ENCODE measurements around the gene UBA52. TPM values are rescaled to one million over a fixed set of nuclear protein-coding genes. Genes with fewer than 3 reads are reported as not detected.

UBA52 gene
- polyA plus RNA-seq, 1 of the 3 experiments (the other 2 are of a cell fraction): 2,690 TPM

DNA sequence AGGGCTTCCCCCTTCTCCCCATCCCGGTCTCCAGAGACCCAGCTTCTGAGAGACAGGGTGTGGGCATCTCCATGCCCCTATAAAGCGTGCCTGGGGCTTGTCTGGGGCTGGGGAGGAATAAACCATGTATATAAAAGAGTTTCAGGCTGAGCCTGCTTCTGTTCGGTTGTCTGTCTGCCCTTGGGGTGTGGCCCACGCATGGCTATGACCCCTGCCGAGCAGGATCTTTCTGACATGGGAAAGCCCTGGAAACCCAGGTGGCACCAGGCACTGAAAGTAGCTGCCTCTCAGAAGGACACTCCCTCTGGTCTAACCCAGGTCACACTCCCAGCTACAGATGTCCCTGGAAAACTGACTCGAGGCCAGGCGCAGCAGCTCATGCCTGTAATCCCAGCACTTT lies 49.2 kb downstream of the UBA52 start:
- Histone ChIP-seq H4K20me1 (ENCODE audit: insufficient read depth) (no peaks in the 10 kb centered on the region), H3K27ac (ENCODE audit: low read depth in 2 of 2, low read length in 1 of 2) (no peak overlapping the region), H3K4me1 (ENCODE audit: control insufficient read depth in 1 of 2, insufficient read depth in 2 of 2, low read depth in 1 of 2, low read length in 1 of 2) (no peaks in the 10 kb centered on the region), H3K9ac (no peak overlapping the region), H3F3A (replicated peaks; ENCODE audit: insufficient read depth) (no peaks in the 10 kb centered on the region), H3K4me3 (ENCODE audit: low read depth in 2 of 2, low read length in 1 of 2) (no peak overlapping the region), H3K79me2 (ENCODE audit: insufficient read depth) (no peaks in the 10 kb centered on the region), H3K9me3 (no peaks in the 10 kb centered on the region), H2AFZ (ENCODE audit: low read depth) (no peak overlapping the region), H3K27me3 (ENCODE audit: insufficient read depth) (no peaks in the 10 kb centered on the region), H3K4me2 (no peak overlapping the region), H3K9me2 (no peaks in the 10 kb centered on the region), H3K36me3 (replicated peaks in 1 of 2; ENCODE audit: control insufficient read depth in 1 of 2, insufficient read depth in 2 of 2, low read length in 1 of 2) (no peaks in the 10 kb centered on the region)
- no peak for DNase-seq
- POLR2A ChIA-PET: no interaction called here
- 81% methylated on average over 7 of the region's 7 CpGs for WGBS (ENCODE audit: low lambda C conversion rate)
- TF ChIP-seq, protein P1, sequence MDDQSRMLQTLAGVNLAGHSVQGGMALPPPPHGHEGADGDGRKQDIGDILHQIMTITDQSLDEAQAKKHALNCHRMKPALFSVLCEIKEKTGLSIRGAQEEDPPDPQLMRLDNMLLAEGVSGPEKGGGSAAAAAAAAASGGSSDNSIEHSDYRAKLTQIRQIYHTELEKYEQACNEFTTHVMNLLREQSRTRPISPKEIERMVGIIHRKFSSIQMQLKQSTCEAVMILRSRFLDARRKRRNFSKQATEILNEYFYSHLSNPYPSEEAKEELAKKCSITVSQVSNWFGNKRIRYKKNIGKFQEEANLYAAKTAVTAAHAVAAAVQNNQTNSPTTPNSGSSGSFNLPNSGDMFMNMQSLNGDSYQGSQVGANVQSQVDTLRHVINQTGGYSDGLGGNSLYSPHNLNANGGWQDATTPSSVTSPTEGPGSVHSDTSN (IDR thresholded peaks at IDR 0.05): no peak
- TF ChIP-seq, protein P2, sequence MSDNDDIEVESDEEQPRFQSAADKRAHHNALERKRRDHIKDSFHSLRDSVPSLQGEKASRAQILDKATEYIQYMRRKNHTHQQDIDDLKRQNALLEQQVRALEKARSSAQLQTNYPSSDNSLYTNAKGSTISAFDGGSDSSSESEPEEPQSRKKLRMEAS (IDR thresholded peaks at IDR 0.05; ENCODE audit: low read depth): no peak
- TF ChIP-seq, protein P3, sequence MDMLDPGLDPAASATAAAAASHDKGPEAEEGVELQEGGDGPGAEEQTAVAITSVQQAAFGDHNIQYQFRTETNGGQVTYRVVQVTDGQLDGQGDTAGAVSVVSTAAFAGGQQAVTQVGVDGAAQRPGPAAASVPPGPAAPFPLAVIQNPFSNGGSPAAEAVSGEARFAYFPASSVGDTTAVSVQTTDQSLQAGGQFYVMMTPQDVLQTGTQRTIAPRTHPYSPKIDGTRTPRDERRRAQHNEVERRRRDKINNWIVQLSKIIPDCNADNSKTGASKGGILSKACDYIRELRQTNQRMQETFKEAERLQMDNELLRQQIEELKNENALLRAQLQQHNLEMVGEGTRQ (IDR thresholded peaks at IDR 0.05; ENCODE audit: borderline replicate concordance, low read depth, low read length): no peak
- TF ChIP-seq RXRA (IDR thresholded peaks at IDR 0.05; ENCODE audit: borderline replicate concordance, low read depth) (no peak), FOXM1 (IDR thresholded peaks at IDR 0.05; ENCODE audit: low read depth) (no peak), NFIC (IDR thresholded peaks at IDR 0.05; ENCODE audit: borderline replicate concordance) (no peak), EZH2phosphoT487 (IDR thresholded peaks at IDR 0.05; ENCODE audit: borderline replicate concordance, low read depth) (no peak), MEF2A (IDR thresholded peaks at IDR 0.05; ENCODE audit: borderline replicate concordance, low read depth) (no peak), NRF1 (IDR thresholded peaks at IDR 0.05; ENCODE audit: low read depth, low read length) (no peak), GABPA (IDR thresholded peaks at IDR 0.05; ENCODE audit: low read depth) (no peak), TEAD4 (IDR thresholded peaks at IDR 0.05; ENCODE audit: borderline replicate concordance, insufficient read depth) (no peak), JUND (IDR thresholded peaks at IDR 0.05) (no peak)
- TF ChIP-seq, protein P4, sequence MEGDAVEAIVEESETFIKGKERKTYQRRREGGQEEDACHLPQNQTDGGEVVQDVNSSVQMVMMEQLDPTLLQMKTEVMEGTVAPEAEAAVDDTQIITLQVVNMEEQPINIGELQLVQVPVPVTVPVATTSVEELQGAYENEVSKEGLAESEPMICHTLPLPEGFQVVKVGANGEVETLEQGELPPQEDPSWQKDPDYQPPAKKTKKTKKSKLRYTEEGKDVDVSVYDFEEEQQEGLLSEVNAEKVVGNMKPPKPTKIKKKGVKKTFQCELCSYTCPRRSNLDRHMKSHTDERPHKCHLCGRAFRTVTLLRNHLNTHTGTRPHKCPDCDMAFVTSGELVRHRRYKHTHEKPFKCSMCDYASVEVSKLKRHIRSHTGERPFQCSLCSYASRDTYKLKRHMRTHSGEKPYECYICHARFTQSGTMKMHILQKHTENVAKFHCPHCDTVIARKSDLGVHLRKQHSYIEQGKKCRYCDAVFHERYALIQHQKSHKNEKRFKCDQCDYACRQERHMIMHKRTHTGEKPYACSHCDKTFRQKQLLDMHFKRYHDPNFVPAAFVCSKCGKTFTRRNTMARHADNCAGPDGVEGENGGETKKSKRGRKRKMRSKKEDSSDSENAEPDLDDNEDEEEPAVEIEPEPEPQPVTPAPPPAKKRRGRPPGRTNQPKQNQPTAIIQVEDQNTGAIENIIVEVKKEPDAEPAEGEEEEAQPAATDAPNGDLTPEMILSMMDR (IDR thresholded peaks at IDR 0.05): no peak
- CTCF ChIA-PET: interaction anchor here (0.6 to 1.2 kb wide), 3 partner anchors 14 to 46 kb away, joined by 3 to 4 read pairs (median 3); no protein-coding TSS in a partner anchor

DNA sequence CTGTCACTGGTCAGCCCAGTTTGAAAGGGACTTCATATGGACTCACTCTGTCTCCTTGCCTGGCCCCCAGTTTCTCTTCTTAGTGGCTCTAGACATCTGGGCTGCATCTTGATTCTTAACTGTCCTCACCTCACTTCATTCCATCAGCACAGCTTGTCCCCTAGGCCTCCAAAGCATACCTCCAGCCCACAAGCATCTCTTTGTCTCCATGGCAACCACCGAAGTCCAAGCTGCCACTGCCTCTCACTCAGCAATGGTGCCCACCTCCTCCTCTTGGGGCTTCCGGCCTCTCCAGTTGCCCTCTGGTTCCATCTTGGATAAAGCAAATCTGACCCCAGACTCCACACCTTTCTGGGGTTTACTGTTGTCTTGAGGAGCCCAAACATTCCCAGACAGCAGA lies 55.2 kb downstream of the UBA52 start:
- Histone ChIP-seq H3K27me3 (ENCODE audit: insufficient read depth) (no peaks in the 10 kb centered on the region), H3K79me2 (ENCODE audit: insufficient read depth) (no peaks in the 10 kb centered on the region), H3K27ac (ENCODE audit: low read depth in 2 of 2, low read length in 1 of 2) (no peak overlapping the region), H3K9ac (no peak overlapping the region), H4K20me1 (ENCODE audit: insufficient read depth) (no peaks in the 10 kb centered on the region), H3K9me2 (no peaks in the 10 kb centered on the region), H3K36me3 (replicated peaks in 1 of 2; ENCODE audit: control insufficient read depth in 1 of 2, insufficient read depth in 2 of 2, low read length in 1 of 2) (no peaks in the 10 kb centered on the region), H2AFZ (ENCODE audit: low read depth) (no peak overlapping the region), H3K9me3 (no peaks in the 10 kb centered on the region), H3K4me1 (ENCODE audit: control insufficient read depth in 1 of 2, insufficient read depth in 2 of 2, low read depth in 1 of 2, low read length in 1 of 2) (peaks cover 0 to 7% of the 10 kb centered on the region in 2 experiments; a peak in 1 of 4 replicates), H3F3A (replicated peaks; ENCODE audit: insufficient read depth) (no peaks in the 10 kb centered on the region), H3K4me2 (no peak overlapping the region), H3K4me3 (ENCODE audit: low read depth in 2 of 2, low read length in 1 of 2) (no peak overlapping the region)
- CTCF ChIA-PET: no interaction called here
- WGBS (ENCODE audit: low lambda C conversion rate): 72% methylated on average over 2 of the region's 2 CpGs
- POLR2A ChIA-PET: no interaction called here
- TF ChIP-seq, protein P4 (IDR thresholded peaks at IDR 0.05): no peak
- TF ChIP-seq, protein P1 (IDR thresholded peaks at IDR 0.05): no peak
- TF ChIP-seq GABPA (IDR thresholded peaks at IDR 0.05; ENCODE audit: low read depth) (no peak), RXRA (IDR thresholded peaks at IDR 0.05; ENCODE audit: borderline replicate concordance, low read depth) (no peak), TEAD4 (IDR thresholded peaks at IDR 0.05; ENCODE audit: borderline replicate concordance, insufficient read depth) (no peak), GATA2 (CRISPR knock-in tag; IDR thresholded peaks at IDR 0.05) (no peak), SMC3 (IDR thresholded peaks at IDR 0.05; ENCODE audit: low read depth, low read length) (no peak), ELF1 (IDR thresholded peaks at IDR 0.05) (no peak), SIN3A (IDR thresholded peaks at IDR 0.05; ENCODE audit: borderline replicate concordance, low read depth, low read length) (no peak), TCF12 (IDR thresholded peaks at IDR 0.05) (no peak)
- TF ChIP-seq, protein P2 (IDR thresholded peaks at IDR 0.05; ENCODE audit: low read depth): no peak
- DNase-seq: no peak
